ENCODE data around the gene MEGF10. TPM values are rescaled to one million over a fixed set of nuclear protein-coding genes. Genes with fewer than 3 reads are reported as not detected.

The MEGF10 gene
- total and polyA plus RNA-seq, 2 of the 8 experiments (the other 6 are each of a cell fraction or from before 2014, with no cell fraction given) = 38.2 to 53.1 TPM

- Histone ChIP-seq H4K8ac (ENCODE audit: extremely low read depth, insufficient read depth, low read length) (no peak overlapping the region), H3K18ac (ENCODE audit: extremely low read depth, low read length) (no peak overlapping the region), H4K5ac (ENCODE audit: insufficient read length, low read depth, low read length) (no peak overlapping the region), H3K79me1 (ENCODE audit: low read depth, low read length) (no peaks in the 10 kb centered on the region), H3K9ac (replicated peaks in 1 of 4; ENCODE audit: extremely low read depth in 1 of 4, low read depth in 3 of 4, low read length in 3 of 4) (no peak overlapping the region), H3K23ac (ENCODE audit: insufficient read length) (no peak overlapping the region), H3K4ac (replicated peaks; ENCODE audit: insufficient read length, low read depth, low read length) (no peak overlapping the region), H2AK5ac (ENCODE audit: low read depth, low read length) (no peak overlapping the region), H2BK12ac (ENCODE audit: low read depth, low read length) (no peak overlapping the region), H3K9me3 (ENCODE audit: insufficient read depth in 2 of 2, low read depth in 1 of 2, low read length in 1 of 2) (no peaks in the 10 kb centered on the region), H4K91ac (replicated peaks; ENCODE audit: insufficient read length, low read length) (no peak overlapping the region), H3K4me2 (ENCODE audit: insufficient read depth in 1 of 2, low read depth in 2 of 2, low read length in 2 of 2) (no peak overlapping the region), H2BK20ac (ENCODE audit: low read length) (no peak overlapping the region), H3K4me3 (ENCODE audit: extremely low read depth in 1 of 4, insufficient read depth in 2 of 4, low read depth in 3 of 4, low read length in 4 of 4) (no peak overlapping the region), H3K56ac (replicated peaks; ENCODE audit: insufficient read length, low read depth, low read length) (no peak overlapping the region), H3K79me2 (ENCODE audit: control insufficient read depth in 1 of 2, insufficient read depth in 2 of 2, low read length in 2 of 2) (no peaks in the 10 kb centered on the region), H2AFZ (ENCODE audit: low read length) (no peak overlapping the region), H3K14ac (ENCODE audit: insufficient read length) (no peak overlapping the region), H2BK15ac (ENCODE audit: low read length) (no peak overlapping the region), H3K4me1 (replicated peaks in 1 of 4; ENCODE audit: control insufficient read depth in 3 of 4, insufficient read depth in 4 of 4, low read length in 3 of 4) (no peaks in the 10 kb centered on the region), H2BK120ac (replicated peaks; ENCODE audit: low read depth, low read length) (no peak overlapping the region), H3K27ac (ENCODE audit: low read depth, low read length) (no peak overlapping the region), H3K27me3 (replicated peaks in 1 of 4; ENCODE audit: control insufficient read depth in 3 of 4, extremely low read depth in 1 of 4, insufficient read depth in 3 of 4, low read length in 3 of 4) (no peaks in the 10 kb centered on the region), H2BK5ac (ENCODE audit: low read depth, low read length) (no peak overlapping the region), H3K23me2 (ENCODE audit: low read depth, low read length) (no peaks in the 10 kb centered on the region), H4K20me1 (replicated peaks in 1 of 2; ENCODE audit: control insufficient read depth in 1 of 2, insufficient read depth in 2 of 2, low read length in 2 of 2) (peaks cover 0 to 1% of the 10 kb centered on the region in 2 experiments), H3K36me3 (ENCODE audit: control insufficient read depth in 2 of 4, insufficient read depth in 4 of 4, low read length in 3 of 4) (peaks cover 0 to 43% (median 16%) of the 10 kb centered on the region in 4 experiments; a peak in 7 of 8 replicates)
- CTCF ChIA-PET (ENCODE audit: partially characterized antibody) = interaction anchor here (0.9 kb wide), 1 partner anchor 9 kb away, joined by 3 read pairs; no protein-coding TSS in a partner anchor
- no peak for DNase-seq (ENCODE audit: low read depth in 1 of 2, low spot score in 2 of 2)
- POLR2A ChIA-PET (ENCODE audit: partially characterized antibody) = no interaction called here
- FAIRE-seq = no peak
- WGBS, 2 experiments (ENCODE audit: extremely low coverage in 1 of 2, insufficient coverage in 1 of 2, insufficient read length in 1 of 2, insufficient replicate concordance in 2 of 2, low coverage in 1 of 2, low lambda C conversion rate in 2 of 2, missing lambda C conversion rate in 1 of 2) = 91% methylated on average over 4 of the region's 4 CpGs; no CpG with 5 or more reads in 1 of the 2 experiments
- TF ChIP-seq ATF2 (IDR thresholded peaks at IDR 0.05; ENCODE audit: low read length) = no peak
- no peak for TF ChIP-seq SP2 (IDR thresholded peaks at IDR 0.05; ENCODE audit: low read length)
- no peak for TF ChIP-seq MAX (IDR thresholded peaks at IDR 0.05)
- TF ChIP-seq BRCA1 (IDR thresholded peaks at IDR 0.05; ENCODE audit: low read depth, low read length) = no peak
- no peak for TF ChIP-seq GTF2F1 (IDR thresholded peaks at IDR 0.05; ENCODE audit: borderline replicate concordance, low read depth, low read length)
- no peak for TF ChIP-seq RXRA (IDR thresholded peaks at IDR 0.05; ENCODE audit: insufficient read depth, low read depth, low read length)
- TF ChIP-seq TCF12 (IDR thresholded peaks at IDR 0.05; ENCODE audit: low read depth, low read length) = no peak
- no peak for TF ChIP-seq TAF7 (optimal IDR thresholded peaks at IDR 0.05; ENCODE audit: borderline replicate concordance, low read depth, low read length)
- no peak for TF ChIP-seq FOSL1 (IDR thresholded peaks at IDR 0.05; ENCODE audit: insufficient read depth, low read depth, low read length)
- TF ChIP-seq CTCF (IDR thresholded peaks at IDR 0.05; ENCODE audit: control extremely low read depth in 1 of 3, insufficient read depth in 1 of 3, low read depth in 1 of 3, low read length in 3 of 3) = no peak
Observed at GRCh38 chr5:127452626-127453025, 162.0 kb downstream of the MEGF10 start.

Measured in H1 (cell line).